GM12878 (cell line): ENCODE data around the gene ACBD5.
"Not testable (repeated sequence)": the region's sequence is repeated elsewhere in the genome, so short reads cannot be mapped to it uniquely, and the experiment has no call there.

Experiments
- KAT2A ChIP-seq: conservative IDR thresholded peaks from 2 replicates; pipeline ENCODE4 v1.6.1; 2011; ENCODE audit warnings: low read depth, low read length; ENCODE audit not compliant: control insufficient read depth
- POLR2AphosphoS5 ChIP-seq: IDR thresholded peaks from 2 replicates; pipeline ENCODE4 v1.6.1; 2011; ENCODE audit warnings: mild to moderate bottlenecking, low read length, inconsistent platforms
- TF ChIP-seq, protein P1 (sequence below), 3 experiments: IDR thresholded peaks in 2 of 3; conservative IDR thresholded peaks in 1 of 3; 2 replicates each; pipeline ENCODE4 v1.5.1; 2011; ENCODE audit warnings: low read depth in 3 of 3, low read length in 3 of 3, mild to moderate bottlenecking in 3 of 3, control low read depth in 2 of 3, moderate library complexity in 2 of 3, inconsistent platforms in 1 of 3, mixed read lengths in 1 of 3; ENCODE audit not compliant: control insufficient read depth in 2 of 3, insufficient read depth in 1 of 3; ENCODE audit errors: extremely low read depth in 1 of 3

DNA sequence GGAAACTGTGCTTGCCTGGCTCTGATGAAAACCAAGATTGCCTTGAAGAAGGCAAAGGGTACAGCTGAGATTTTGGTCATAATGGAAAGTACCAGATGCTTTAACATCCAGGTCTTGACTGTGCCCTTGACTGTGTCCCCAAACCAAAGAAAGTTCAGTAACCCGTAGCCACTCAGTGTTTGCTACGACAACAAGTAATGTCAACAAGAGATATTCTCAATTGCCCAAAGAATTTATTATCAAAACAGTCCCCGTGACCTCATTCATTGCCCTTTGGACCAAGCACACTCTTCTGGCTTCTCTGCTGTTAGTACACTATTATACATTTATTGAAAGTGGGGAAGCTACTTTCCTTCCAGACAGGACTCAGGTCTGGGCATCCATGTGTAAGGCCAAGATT is 25.4 kb upstream of the ACBD5 start:
- TF ChIP-seq, protein P1, sequence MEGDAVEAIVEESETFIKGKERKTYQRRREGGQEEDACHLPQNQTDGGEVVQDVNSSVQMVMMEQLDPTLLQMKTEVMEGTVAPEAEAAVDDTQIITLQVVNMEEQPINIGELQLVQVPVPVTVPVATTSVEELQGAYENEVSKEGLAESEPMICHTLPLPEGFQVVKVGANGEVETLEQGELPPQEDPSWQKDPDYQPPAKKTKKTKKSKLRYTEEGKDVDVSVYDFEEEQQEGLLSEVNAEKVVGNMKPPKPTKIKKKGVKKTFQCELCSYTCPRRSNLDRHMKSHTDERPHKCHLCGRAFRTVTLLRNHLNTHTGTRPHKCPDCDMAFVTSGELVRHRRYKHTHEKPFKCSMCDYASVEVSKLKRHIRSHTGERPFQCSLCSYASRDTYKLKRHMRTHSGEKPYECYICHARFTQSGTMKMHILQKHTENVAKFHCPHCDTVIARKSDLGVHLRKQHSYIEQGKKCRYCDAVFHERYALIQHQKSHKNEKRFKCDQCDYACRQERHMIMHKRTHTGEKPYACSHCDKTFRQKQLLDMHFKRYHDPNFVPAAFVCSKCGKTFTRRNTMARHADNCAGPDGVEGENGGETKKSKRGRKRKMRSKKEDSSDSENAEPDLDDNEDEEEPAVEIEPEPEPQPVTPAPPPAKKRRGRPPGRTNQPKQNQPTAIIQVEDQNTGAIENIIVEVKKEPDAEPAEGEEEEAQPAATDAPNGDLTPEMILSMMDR (IDR thresholded peaks at IDR 0.05 in 2 of 3, conservative IDR thresholded peaks at IDR 0.05 in 1 of 3; ENCODE audit: control insufficient read depth in 2 of 3, extremely low read depth in 1 of 3, insufficient read depth in 1 of 3, low read depth in 3 of 3, low read length in 3 of 3) = not testable (repeated sequence)
- TF ChIP-seq KAT2A, POLR2AphosphoS5: not testable (repeated sequence)
